HG03457 (cell line): ENCODE measurements around the gene GPX7.

ENCODE experiments used
- ATAC-seq: cut with Tn5 transposase; IDR thresholded peaks from one replicate; pipeline ENCODE4 v1.9.1; 2021; ENCODE audit warnings: moderate number of reproducible peaks; ENCODE audit not compliant: unreplicated experiment

GPX7 gene

DNA sequence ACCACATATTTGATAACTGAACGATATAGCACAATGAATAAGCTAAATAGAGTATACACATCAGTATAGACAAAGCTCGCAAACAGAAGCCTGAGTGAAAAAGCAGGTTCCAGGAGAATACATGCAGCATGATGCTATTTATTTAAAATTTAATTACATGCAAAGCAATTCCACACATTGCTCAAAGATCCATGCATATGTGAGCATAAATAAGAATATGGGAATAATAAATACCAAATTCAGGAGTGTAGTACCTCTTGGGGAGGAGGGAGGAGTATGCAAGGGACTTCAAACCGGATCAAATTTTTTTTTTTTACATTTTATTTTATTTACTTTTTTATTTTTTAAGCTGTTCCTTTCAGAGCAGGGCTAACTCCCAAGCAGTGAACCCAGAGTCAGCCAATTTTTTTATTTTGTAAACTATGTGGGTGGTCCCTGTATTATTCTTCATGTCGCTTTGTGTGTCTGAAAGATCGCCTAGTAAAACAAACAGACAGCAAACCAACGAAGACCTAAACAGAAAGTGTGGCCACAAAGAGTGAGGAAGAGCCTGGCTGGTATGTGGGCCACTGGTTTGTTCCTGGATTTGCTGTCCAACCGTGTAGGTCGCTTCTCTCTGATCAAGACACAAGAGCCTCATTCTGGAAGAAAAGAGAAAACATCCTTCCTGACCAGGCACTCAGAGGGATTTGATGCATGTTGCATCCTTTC, 26.6 kb downstream of the GPX7 start:
- no peak for ATAC-seq

DNA sequence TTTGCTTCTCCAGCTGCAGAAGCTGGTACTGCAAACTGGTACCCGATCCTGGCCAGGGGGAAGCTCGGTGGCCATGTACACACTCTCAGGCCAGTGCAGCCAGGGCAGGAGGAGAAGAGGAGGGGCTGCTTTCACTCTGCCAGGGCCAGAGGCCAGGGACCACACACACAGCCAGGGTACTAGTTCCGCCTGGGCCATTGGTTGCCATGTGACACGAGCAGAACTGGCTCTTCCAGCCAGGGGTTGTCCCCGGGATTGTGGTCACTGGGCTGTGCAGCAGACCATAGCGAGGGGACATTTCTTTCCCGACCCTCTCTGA, 27.1 kb downstream of the GPX7 start:
- no peak for ATAC-seq

DNA sequence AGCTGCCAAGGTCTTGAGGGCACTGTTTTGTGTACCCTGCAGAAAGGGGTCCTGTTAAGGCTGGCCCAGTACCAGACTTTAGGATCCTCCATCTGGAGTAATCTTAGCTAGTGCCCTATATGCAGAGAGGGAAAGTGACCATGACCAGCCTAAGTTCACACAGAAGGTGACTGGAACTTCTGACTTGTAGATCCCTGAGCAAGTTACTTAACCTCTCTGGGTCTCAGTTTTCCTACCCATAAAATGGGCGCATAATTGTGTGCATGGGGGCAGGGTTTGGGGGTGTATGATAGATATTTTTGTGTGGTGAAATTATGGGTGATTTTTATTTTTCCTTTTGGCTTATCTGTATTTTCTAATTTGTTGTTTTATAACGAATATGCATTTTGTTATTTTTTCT, 27.5 kb downstream of the GPX7 start:
- no peak for ATAC-seq

DNA sequence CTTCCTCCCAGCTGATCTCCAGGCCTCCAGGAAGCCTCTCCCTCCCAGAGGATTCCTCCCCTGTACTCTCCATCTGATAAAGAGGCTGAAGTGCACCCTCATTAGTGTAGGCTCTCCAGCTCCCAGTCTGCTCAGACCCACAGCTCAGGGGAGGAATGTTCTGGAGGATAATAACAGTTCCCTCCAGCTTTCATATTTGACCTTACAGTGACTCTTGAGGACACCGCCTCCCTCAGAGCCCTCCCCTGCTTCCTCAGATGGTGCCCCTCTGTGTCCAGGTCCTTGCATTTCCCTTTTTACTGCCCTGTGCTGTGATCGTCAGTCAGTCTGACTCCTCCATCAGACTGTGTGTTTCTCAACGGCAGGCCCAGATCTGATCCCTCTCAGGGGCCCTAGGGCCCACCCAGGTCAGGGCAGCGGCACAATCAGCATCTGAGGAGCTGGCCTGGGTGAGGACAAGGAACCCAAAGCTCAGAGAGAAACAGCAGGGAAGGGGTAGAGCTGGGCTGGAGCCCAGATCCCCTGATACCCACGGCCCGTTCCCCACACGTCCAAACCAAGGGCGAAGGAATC, 29.7 kb downstream of the GPX7 start:
- no peak for ATAC-seq

DNA sequence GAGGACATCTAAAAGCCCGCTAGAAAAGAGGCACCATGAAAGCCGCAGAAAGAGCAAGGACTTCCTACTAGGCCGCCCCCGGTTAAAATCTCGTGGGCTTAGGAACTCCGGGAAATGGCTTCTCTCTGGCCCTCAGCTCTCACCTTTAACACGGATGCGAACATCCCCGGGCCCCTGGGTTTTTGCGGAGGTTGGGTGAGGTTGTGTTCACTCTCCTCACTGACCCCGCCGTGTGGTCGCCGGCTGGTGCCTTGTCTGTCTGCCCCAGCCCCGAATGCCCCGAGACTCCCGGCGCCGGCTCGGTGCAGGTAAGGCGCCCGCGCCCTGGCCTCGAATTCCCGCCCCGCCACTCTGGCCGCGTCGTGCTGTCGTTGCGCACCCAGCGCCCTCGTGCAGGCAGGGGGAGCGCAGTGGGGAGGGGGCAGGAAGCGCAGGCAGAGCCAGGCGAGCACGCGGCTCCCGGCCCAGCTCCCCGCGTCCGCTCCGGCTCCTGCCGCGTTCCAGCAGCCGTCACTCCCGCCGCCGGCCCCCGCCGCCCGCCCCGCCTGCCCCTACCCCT, 30.6 kb downstream of the GPX7 start, which contains the start of gene SHISAL2A:
Gene SHISAL2A (plus strand): TSS at position 437 of the 559 bp plus-strand sequence. CDS start 326 bp downstream, outside the sequence.
- ATAC-seq, result no peak

- ATAC-seq, result no peak
These were observed 31.2 kb downstream of the GPX7 start for GRCh38 chr1:52633291-52633754.

GRCh38 chr1:52634111-52634510, 31.9 kb downstream of the GPX7 start:
- ATAC-seq, result no peak

- no peak for ATAC-seq
These were observed 33.3 kb downstream of the GPX7 start for GRCh38 chr1:52635321-52636089.

DNA sequence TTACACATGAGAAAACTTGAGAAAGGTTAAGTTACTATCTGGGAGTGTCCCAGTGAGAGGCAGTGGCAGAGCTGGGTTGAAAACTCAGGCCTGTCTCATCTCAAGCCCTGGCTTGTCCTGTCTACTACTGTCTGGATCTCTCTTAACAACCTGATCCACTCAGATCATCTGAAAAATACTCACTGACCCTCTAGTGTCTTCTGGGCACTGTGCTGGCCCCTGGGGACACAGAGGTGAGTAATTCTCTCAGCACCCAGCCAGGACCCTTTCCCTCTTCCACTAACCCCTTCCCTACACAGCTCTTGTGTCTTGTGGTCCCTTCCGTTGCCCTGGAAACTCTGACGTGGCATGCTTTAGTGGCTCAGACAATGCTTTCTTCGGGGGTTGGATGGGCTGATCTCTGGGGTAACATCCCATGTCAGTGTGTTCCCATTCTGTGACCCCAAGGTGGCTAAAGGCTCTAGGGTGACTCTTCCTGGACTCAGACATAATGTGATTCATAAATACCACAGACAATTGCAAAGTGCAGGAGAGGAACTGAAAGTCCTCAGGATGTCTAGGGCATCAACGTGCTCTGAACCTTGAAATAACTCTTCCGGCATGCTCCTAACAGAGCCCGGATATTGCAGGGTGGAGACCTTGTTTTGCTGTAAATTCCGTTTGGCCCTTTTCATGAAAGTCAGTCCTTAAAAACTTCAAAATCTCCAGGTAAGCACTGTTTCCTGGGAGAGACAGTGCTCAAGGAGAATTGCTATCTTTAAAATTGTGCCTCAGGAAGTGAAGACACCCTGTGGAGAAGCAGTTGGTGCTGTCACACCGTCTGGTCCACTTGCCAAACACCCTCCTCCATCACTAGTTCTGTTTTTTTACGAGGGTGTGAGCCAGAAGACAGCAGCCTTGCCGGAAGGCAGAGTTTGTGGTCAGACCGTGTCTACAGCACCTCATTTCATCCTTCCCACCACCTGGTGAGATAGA, 34.8 kb downstream of the GPX7 start:
- peak; percentile 71 for ATAC-seq

GRCh38 chr1:52637946-52638345, 35.8 kb downstream of the GPX7 start:
- no peak for ATAC-seq

DNA sequence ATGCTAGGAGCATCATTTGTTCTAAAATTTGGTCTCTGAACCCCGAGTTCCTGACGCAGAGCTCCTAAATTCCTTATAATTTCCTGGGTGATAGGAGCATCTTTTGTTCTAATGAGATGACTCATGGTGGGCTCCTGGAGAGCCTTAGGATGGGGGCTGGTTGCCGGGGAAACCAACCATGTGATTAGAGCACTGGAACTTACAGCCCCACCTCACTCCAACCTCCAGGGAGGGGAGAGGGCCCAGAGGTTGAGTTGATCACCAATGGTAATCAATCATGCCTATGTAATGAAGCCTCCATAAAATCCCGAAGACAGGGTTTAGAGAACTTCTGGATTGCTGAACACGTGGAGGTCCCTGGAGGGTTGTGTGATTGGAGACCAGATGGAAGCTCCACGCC, 38.5 kb downstream of the GPX7 start:
- ATAC-seq, result no peak

DNA sequence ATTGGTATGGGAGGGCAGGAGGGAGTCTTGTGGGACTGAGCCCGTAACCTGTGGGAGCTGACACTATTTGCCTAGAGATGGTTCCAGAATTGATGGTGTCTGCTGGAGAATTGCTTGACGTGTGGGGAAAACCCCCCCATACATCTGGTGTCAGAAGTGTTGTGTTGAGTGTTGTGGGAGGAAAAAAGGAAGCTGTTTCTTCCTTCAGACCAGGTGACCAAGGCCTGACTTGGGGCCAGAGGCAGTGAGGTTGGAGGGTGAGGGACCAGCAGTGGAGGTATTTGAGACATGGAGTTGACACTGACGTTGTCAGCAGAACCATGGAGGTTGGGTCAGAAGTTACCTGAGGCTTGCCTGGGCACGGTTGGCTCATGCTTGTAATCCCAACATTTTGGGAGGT, 39.1 kb downstream of the GPX7 start:
- no peak for ATAC-seq

GRCh38 chr1:52645261-52645660, 43.1 kb downstream of the GPX7 start:
- no peak for ATAC-seq

GRCh38 chr1:52651904-52652303, 49.7 kb downstream of the GPX7 start:
- no peak for ATAC-seq

DNA sequence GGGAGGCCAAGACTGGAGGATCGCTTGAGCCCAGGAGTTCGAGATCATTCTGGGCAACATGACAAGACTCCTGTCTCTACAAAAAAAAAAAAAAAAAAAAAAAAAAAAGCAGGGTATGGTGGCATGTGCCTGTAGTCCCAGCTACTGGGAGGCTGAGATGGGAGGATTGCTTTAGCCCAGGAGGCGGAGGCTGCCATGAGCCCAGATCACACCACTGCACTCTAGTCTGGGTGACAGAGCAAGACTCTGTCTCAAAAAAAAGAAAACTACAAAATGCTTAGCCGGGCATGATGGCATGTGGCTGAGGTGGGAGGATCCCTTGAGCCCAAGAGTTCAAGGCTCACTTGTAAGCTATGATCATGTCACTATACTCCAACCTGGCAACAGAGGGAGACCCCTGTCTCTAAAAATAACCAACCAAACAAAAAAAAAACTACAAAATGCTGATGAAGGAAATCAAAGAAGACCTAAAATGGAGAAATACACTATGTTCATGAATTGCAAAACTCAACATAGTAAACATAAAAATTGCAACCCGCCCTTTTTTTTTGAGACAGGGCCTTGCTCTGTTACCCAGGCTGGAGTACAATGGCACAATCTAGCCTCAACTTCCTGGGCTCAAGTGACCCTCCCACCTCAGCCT, 51.2 kb downstream of the GPX7 start:
- ATAC-seq, result no peak

- ATAC-seq, result no peak
These were observed 51.9 kb downstream of the GPX7 start for GRCh38 chr1:52654063-52654462.

DNA sequence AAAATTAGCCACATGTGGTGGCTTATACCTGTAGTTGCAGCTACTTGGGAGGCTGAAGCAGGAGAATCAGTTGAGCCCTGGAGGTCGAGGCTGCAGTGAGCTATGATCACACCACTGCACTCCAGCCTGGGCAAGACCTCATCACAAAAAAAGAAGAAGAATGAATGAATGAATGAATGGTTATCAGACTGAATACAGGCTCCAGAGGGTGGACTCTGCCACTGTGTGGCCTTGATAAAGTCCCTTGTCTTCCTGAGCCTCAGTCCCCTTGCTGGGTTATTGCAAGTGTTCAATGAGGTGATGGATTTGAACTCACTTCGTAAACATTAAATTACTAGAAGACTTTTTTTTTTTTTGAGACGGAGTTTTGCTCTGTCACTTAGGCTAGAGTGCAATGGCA, 55.5 kb downstream of the GPX7 start:
- ATAC-seq, result no peak
